EH (cell line): ENCODE data around the gene RPL29.

Experiments
- DNase-seq: peaks from one replicate; pipeline ENCODE4 v3.0.0-alpha.2; 2015; ENCODE audit warnings: low read depth

Gene RPL29

DNA sequence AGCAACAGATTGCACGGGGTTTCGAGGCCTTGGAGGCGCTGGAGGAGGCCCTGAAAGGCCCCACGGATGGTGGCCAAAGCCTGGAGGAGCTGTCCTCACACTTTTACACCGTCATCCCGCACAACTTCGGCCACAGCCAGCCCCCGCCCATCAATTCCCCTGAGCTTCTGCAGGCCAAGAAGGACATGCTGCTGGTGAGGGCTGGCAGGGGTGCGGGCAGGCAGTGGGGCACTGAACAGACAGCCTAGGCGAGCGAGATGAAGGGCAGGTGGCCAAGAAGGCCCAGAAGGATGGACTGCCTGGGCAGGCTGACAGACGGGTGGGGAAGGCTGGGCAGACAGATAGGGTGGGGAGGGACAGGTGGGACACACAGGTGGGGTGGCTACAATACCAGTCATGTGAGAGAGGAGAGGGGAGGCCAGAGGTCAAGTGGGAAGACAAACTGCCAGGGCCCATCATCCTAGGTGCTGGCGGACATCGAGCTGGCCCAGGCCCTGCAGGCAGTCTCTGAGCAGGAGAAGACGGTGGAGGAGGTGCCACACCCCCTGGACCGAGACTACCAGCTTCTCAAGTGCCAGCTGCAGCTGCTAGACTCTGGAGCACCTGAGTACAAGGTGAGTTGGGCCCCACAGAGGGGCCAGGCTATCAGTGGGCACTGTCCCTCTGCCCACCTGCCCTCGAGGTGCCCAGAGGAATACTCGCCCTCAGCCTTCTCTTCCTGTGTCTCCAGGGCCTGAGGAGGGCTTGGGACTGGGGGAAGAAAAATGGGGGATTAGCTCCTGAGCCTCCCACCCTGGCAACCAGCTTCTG is 50.5 kb downstream of the RPL29 start:
- DNase-seq: no peak

DNA sequence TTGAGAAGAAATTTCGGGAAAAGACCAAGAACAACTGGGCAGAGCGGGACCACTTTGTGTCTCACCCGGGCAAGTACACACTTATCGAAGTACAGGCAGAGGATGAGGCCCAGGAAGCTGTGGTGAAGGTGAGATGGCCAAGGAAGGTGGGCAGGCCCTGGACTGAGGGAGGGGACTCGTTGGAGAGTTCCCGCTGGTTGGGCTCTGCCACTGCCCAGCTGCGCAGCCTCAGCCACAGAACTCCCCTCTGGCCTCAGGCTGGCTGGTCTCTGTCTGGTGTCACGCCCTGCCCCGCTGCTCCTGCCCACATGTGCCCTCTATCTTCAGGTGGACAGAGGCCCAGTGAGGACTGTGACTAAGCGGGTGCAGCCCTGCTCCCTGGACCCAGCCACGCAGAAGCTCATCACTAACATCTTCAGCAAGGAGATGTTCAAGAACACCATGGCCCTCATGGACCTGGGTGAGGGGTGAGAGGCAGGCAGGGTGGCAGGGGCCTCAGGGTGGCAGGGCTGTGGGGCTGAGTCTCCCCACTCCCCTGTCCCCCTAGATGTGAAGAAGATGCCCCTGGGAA is 51.2 kb downstream of the RPL29 start:
- no peak for DNase-seq
